Amniotic epithelial cell (primary cell): ENCODE data around the gene LINGO3.

Source experiments
- DNase-seq: peaks from one replicate; pipeline ENCODE4 v3.0.0-alpha.2; 2010; ENCODE audit warnings: low read depth

LINGO3 gene

DNA sequence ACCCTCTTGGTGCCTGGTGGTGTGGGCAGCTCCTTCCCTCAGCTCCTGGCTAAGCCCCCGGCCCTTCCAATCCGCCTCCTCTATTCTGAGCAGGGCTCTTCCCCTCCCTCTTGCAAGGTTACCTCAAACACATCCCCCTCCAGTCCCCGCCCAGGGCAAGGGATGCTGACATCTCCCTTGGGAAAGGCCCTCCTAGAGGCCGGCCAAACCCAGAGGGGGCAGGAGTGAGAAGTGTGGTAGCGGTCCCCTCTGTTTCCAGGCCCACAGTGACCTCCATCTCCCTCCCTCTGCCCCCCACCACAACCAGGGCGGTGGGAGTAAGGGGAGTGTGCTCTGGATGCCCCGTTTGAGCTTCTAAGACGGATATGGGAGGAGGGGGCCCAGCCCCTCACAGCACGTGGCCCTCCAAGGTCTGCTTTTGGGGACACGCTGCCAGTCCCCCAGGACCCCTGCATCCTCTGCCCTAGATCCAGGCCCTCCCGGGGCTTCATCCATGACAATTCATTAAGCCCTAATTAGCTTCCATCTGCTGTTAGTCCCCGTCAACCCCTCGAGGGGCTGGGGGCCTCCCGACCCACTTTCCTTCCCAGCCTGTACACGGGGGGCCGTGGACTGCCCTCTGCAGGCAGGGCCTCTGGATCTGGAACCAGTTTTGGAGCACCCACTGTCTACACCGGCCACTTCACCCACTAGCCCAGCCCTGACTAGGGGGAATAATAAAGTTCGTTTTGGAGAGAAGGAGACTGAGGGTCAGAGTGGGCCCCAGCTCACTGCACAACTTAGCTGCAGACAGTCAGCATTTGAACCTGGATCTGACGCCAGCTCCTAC, 2.3 kb downstream of the LINGO3 start:
- DNase-seq, result no peak

DNA sequence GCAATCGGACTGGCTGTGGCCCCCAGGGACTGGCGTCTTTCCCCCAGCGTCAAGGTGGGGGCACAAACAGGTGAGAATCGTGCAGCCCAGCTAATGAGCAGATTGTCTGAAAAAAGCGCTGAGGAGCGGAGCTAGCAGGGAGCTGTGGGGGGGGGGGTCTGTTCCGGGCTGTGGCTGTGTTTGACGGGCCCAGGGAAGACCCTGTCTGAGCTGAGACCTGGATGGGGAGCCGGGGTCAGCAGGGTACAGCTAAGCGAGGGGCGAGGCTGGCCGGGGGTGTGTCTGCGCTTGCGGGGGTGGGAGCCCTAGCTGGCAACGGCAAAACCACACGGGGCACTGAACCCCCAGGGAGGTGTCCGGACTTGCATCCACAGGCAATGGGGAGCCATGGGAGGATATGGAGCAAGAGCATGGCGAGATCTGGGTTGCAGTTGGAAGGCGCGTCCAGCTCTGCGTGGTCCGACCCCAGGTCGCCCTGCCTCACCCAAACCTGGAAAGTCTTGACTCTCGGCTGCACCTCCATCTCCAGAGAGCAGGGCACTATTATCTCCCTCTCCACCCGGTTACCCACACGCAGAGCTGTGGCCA, 4.6 kb downstream of the LINGO3 start:
- DNase-seq, result no peak

GRCh38 chr19:2302319-2303210, 5.4 kb downstream of the LINGO3 start:
- peak; percentile 16 for DNase-seq

DNA sequence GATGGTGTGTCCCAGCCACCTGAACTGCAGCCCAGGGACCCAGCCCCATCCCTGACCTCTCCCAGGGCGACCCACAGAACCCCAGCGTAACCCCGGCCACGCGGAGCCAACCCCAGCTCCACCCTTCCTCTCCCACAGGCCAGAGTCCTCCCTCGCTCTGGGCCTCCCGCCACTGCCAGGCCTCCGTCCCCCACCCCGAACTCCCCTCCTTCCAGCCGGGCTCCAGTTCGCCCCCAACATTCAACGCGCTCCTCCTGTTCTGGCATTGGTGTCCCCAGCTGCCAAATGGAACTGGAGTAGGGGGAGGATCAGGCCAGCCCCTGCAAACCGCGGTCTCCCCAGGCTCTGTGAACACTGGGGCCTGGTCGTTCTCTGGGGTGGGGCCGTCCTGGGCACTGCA, 7.4 kb downstream of the LINGO3 start:
- DNase-seq, result no peak

GRCh38 chr19:2296141-2296540, 11.8 kb downstream of the LINGO3 start:
- DNase-seq, result no peak

DNA sequence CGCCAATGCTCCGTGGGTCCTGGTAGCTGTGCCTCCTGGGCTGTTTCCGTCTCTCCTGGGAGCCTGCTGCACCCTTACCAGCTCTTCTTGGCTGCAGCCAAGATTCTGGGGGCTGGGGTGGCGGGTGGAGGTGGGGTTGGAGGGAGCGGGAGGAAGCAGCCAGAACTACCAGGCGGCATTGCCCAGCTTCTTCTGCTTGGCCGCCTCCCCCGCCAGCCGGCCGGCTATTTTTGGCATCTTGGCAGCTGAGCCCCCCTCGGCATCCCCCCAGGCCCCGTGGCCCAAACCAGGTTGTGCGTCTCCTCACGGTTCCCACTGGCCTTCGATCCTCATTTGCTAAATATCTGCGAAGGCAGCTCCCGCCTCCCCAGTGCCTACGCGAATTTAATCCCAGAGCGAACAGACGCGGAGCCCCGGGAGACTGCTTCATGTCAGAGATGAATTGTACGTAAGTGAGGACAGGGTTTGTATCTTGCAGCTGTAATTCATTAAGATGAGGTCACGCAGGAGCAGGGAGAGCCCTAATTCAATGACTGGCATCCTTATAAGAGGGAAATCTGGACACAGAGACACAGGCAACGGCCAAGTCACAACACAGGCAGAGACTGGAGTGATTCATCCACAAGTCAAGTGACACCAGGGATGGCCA, 13.1 kb downstream of the LINGO3 start:
- peak; percentile 70 for DNase-seq

DNA sequence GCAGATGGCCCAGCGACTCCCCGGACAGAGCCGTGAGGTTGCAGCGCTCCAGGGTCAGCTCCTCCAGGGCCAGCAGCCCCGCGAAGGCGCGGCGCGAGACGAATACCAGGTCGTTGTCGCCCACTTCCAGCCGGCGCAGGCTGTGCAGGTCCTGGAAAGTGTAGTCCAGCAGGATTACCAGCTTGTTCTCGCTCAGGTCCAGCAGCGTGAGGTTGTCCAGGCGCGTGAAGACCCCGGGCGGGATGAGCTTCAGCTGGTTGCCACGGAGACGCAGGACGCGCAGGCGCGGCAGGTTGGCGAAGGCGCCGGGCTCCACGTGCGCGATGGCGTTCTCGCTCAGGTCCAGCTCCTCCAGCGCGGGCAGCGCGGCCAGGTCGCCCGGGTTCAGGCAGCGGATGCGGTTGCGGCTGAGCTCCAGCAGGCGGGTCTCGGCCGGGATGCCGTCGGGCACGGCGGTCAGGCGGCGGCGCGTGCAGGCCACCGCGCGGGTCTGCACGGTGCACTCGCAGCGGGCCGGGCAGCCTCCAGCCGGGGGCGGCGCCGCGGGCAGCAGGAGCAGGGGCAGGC, 16.7 kb downstream of the LINGO3 start:
- DNase-seq, result no peak

- no peak for DNase-seq
Observed at GRCh38 chr19:2290441-2291184, 17.3 kb downstream of the LINGO3 start.

GRCh38 chr19:2289714-2290435, 18.1 kb downstream of the LINGO3 start:
- no peak for DNase-seq

GRCh38 chr19:2288818-2289713, 18.9 kb downstream of the LINGO3 start:
- DNase-seq, result no peak

DNA sequence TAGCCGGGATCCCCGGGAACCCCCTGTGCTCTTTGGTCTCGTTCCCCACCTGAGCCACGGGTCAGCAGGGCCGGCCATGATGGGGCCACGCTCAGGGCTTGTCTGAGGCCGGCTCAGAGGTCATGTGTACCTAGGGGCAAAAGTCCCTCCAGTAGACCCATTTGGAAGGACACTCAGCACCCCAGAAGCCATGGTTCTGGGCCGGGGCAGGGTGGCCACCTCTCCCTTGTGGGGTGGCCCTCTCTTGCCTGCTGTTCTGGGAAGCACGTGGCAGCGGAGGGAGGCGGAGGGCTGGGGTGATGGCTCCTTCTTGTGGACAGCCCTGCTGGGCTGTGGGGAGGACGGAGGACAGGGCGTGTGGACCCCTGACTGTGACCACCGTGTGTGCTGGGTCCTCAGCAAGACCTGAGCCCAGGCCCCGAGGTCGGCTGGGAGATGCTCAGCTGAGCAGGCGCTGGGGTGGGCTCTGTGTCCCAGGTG, 19.6 kb downstream of the LINGO3 start:
- no peak for DNase-seq

- no peak for DNase-seq
Observed at GRCh38 chr19:2287585-2288337, 20.2 kb downstream of the LINGO3 start.

DNA sequence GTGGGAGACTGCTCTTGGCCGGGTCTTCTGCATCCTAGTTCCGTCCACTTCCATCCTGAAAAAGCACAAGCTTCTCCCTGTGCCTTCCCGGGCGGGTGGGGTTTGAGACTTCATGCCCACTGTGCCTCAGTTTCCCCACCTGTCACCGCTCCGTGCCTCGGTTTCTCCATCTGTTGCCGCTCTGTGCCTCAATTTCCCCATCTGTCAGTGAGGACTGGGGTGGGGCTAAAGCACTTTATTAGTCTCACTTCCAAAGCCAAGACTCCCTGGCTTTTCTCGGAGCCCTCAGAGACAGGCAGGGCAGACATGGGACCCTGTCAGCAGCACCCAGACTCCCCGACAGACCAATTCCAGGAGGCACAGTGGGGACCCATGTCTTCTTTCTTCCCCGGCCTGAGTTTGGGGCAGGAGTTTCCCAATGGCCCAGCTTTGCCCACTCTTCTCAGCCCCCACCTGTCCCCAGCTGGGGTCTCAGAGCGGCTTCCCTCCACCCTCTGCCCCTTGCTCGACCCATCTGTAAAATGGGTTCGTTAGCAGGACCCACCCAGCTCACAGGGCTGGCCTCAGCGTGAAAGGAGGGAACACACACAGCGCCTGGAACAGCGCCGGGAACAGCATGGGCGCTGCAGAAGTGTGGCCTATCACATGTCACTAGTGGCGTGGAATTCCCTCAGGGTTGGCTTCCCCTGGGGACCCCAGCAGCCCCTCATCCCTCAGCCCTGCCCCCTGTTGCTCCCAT, 21.4 kb downstream of the LINGO3 start:
- DNase-seq, result no peak

GRCh38 chr19:2283835-2284507, 24.0 kb downstream of the LINGO3 start:
- DNase-seq, result no peak

DNA sequence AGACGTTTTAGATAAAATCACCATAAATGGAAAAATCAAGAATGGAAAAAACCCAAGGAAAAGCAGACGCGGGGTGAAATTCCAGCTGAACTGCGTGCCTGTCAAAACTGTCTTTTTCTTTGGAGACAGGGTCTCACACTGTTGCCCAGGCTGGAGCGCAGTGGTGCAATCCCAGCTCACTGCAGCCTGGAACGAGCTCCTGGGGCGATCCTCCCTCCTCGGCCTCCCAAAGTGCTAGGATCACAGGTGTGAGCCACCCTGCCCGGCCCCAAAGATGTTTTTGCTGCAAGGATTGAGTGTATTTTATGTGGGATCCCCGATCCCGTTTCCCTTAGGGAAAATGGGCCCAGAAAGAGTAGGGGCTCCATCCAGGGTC, 25.1 kb downstream of the LINGO3 start:
- DNase-seq, result no peak

GRCh38 chr19:2282062-2282861, 25.7 kb downstream of the LINGO3 start, which contains the start of gene PEAK3:
Gene PEAK3, minus strand, starts transcription at chr19:2282175. Its CDS starts 1,244 bp downstream, at chr19:2280931.
- DNase-seq, result peak; percentile 47
